Measurements from ENCODE around the gene RXYLT1.

DNA sequence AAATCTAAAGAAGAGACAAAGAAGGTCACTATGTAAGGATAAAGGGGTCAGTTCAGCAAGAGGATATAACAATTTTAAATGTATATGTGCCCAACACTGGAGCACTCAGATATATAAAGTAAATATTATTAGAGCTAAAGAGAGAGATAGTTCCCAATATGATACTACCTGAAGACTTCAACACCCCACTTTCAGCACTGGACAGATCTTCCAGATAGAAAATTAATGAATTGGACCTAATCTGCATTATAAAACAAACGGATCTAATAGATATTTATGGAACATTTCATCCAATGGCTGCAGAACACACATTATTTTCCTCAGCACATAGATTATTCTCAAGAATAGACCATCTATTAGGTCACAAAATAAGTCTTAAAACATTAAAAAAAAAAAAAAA, 40.7 kb downstream of the RXYLT1 start:
- TF ChIP-seq CTCF (conservative IDR thresholded peaks at IDR 0.05; ENCODE audit: low read length) (no peak), EZH2phosphoT487 (IDR thresholded peaks at IDR 0.05; ENCODE audit: borderline replicate concordance, low read depth, low read length) (no peak)

Measured in OCI-LY7 (cell line).